HepG2 (cell line): Measurements from ENCODE around the gene TJAP1. TPM values are rescaled to one million over a fixed set of nuclear protein-coding genes. Genes with fewer than 3 reads are reported as not detected.

Experiments
- ARHGAP35 ChIP-seq: sonication (generic); formaldehyde crosslinking; IDR thresholded peaks from 2 replicates; pipeline ENCODE4 v1.9.0; 2022; ENCODE audit warnings: mild to moderate bottlenecking, inconsistent platforms, moderate library complexity, missing genetic modification reagents, borderline replicate concordance
- ARID3A ChIP-seq: IDR thresholded peaks from 2 replicates; pipeline ENCODE4 v1.6.1; 2012; ENCODE audit warnings: low read depth, low read length, improper control_type of control experiment
- BATF2 ChIP-seq: sonication (generic); formaldehyde crosslinking; IDR thresholded peaks from 2 replicates; pipeline ENCODE4 v1.8.0; 2022; ENCODE audit warnings: mild to moderate bottlenecking, missing genetic modification reagents, moderate library complexity
- DRAP1 ChIP-seq: IDR thresholded peaks from 2 replicates; pipeline ENCODE4 v1.6.1; 2016; ENCODE audit warnings: missing genetic modification reagents, missing compliant biosample characterization
- FIP1L1 ChIP-seq: fragments of 200-400 bp; formaldehyde crosslinking; IDR thresholded peaks from 2 replicates; pipeline ENCODE4 v1.6.1; 2018; ENCODE audit warnings: low read depth, mild to moderate bottlenecking, low read length, moderate library complexity, borderline replicate concordance; ENCODE audit not compliant: insufficient read depth
- GZF1 ChIP-seq: sonication (generic); formaldehyde crosslinking; IDR thresholded peaks from 2 replicates; pipeline ENCODE4 v1.5.1; 2020; ENCODE audit warnings: mild to moderate bottlenecking, missing genetic modification reagents
- IRF1 ChIP-seq: sonication (generic); formaldehyde crosslinking; IDR thresholded peaks from 2 replicates; pipeline ENCODE4 v1.4.0; 2020; ENCODE audit warnings: low read depth, mild to moderate bottlenecking, missing genetic modification reagents
- KDM2A ChIP-seq: sonication (generic); formaldehyde crosslinking; IDR thresholded peaks from 2 replicates; pipeline ENCODE4 v1.4.0; 2020; ENCODE audit warnings: low read depth, missing genetic modification reagents, borderline replicate concordance
- KDM5B ChIP-seq: sonication (generic); formaldehyde crosslinking; IDR thresholded peaks from 2 replicates; pipeline ENCODE4 v1.4.0; 2020; ENCODE audit warnings: missing genetic modification reagents, mild to moderate bottlenecking, borderline replicate concordance
- TFE3 ChIP-seq: IDR thresholded peaks from 2 replicates; pipeline ENCODE4 v1.6.1; 2016
- THYN1 ChIP-seq: sonication (generic); formaldehyde crosslinking; IDR thresholded peaks from 2 replicates; pipeline ENCODE4 v1.8.1; 2023; ENCODE audit warnings: low read depth, mild to moderate bottlenecking, moderate library complexity, missing genetic modification reagents, borderline replicate concordance
- TRAFD1 ChIP-seq: sonication (generic); formaldehyde crosslinking; IDR thresholded peaks from 2 replicates; pipeline ENCODE4 v1.5.1; 2020; ENCODE audit warnings: missing genetic modification reagents, mild to moderate bottlenecking, borderline replicate concordance
- ZBTB1 ChIP-seq: sonication (generic); formaldehyde crosslinking; IDR thresholded peaks from 2 replicates; pipeline ENCODE4 v1.4.0; 2020; ENCODE audit warnings: missing genetic modification reagents, borderline replicate concordance
- ZFAT ChIP-seq: sonication (generic); formaldehyde crosslinking; conservative IDR thresholded peaks from 2 replicates; pipeline ENCODE4 v1.8.1; 2023; ENCODE audit warnings: missing genetic modification reagents, inconsistent platforms
- ZNF205 ChIP-seq: IDR thresholded peaks from 2 replicates; pipeline ENCODE4 v1.6.1; 2018; ENCODE audit warnings: missing biosample characterization, missing genetic modification reagents
- ZNF3 ChIP-seq: IDR thresholded peaks from 2 replicates; pipeline ENCODE4 v1.7.0; 2017; ENCODE audit warnings: inconsistent platforms
- ZNF503 ChIP-seq: sonication (generic); formaldehyde crosslinking; IDR thresholded peaks from 2 replicates; pipeline ENCODE4 v1.4.0; 2020; ENCODE audit warnings: missing genetic modification reagents
- ZNF580 ChIP-seq: IDR thresholded peaks from 2 replicates; pipeline ENCODE4 v1.6.1; 2016; ENCODE audit warnings: low read depth, borderline replicate concordance
- ZNF879 ChIP-seq: sonication (generic); formaldehyde crosslinking; IDR thresholded peaks from 2 replicates; pipeline ENCODE4 v1.8.1; 2023; ENCODE audit warnings: missing genetic modification reagents
- polyA plus RNA-seq, 8 experiments: library from polyadenylated mRNA; depleted of rRNA in 3 of 8; stranded (reverse) in 7 of 8; unstranded in 1 of 8; fragments of >200 nt; fragmentation: Illumina TruSeq in 4 of 8; extraction: Trizol in 4 of 8; gene quantifications; 2 replicates each; pipeline versions ENCODE4 v1.2.1 to v1.2.3, GENCODE V29; 2011 to 2016; ENCODE audit warnings: low read depth in 4 of 8, missing spikeins in 1 of 8, mixed read lengths in 1 of 8; ENCODE audit not compliant: insufficient read depth in 1 of 8
- total RNA-seq, 5 experiments: library from RNA; depleted of rRNA; stranded (reverse); fragments of >200 nt; fragmentation: Illumina TruSeq; extraction: Trizol; gene quantifications; 2 replicates each; pipeline ENCODE4 v1.2.3, GENCODE V29; 2016; ENCODE audit warnings: low read depth in 1 of 5

The TJAP1 gene
- total and polyA plus RNA-seq, 2 of the 13 experiments (the other 11 are each of a cell fraction or from before 2014, with no cell fraction given) = 15.7 to 41.6 TPM

- TF ChIP-seq ARID3A (no peak), ZBTB1 (CRISPR knock-in tag) (no peak), ZNF3 (CRISPR knock-in tag) (no peak), TFE3 (CRISPR knock-in tag) (no peak), ZNF503 (CRISPR knock-in tag) (no peak; the same call in 1 of the 2 replicates), ZFAT (CRISPR knock-in tag) (no peak), GZF1 (CRISPR knock-in tag) (no peak), THYN1 (CRISPR knock-in tag) (no peak), ZNF580 (CRISPR knock-in tag) (peak; percentile 65; the same call in 1 of the 2 replicates), ZNF879 (no peak), ARHGAP35 (CRISPR knock-in tag) (no peak), BATF2 (CRISPR knock-in tag) (no peak), KDM5B (CRISPR knock-in tag) (peak; percentile 62; the same call in 1 of the 2 replicates), FIP1L1 (no peak), DRAP1 (0 out of 2 replicates have a peak, but pooled peaks have one; percentile 32), KDM2A (CRISPR knock-in tag) (peak; percentile 77; the same call in 1 of the 2 replicates), TRAFD1 (CRISPR knock-in tag) (no peak), ZNF205 (no peak; the same call in 1 of the 2 replicates), IRF1 (CRISPR knock-in tag) (no peak)
These were observed 19.2 kb downstream of the TJAP1 start (continued) for GRCh38 chr6:43496370-43497128.
